ENCODE results near the gene RNF168.
A peak's percentile ranks its signal among the peaks of the same experiment; 100 is the strongest.

RNF168 gene

DNA sequence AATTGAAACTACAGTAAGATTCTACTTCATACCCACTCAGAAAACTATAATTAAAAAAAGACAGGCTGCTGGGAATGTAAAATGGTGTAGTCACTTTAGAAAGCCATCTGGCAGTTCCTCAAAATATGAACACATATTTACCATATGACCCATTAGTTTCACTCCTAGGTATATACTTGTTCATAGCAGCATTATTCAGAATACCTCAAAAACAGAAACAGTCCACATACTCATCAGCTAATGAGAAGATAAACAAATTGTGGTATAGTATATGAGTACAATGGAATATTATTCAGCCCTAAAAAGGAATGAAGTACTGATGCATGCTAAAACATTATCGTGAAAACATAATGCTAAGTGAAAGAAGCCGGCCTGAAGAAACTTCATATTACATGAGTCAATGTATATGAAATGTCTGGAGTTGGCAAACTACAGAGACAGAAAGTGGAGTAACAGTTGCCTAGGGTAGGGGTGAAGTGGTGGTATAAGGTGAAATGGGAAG, 41.0 kb upstream of the RNF168 start:
- no peaks in the 10 kb centered on the region for H3K27me3 Mint-ChIP-seq (ENCODE audit: low read depth)
- no peak overlapping the region for H3K27ac Mint-ChIP-seq
- no peak overlapping the region for H3K4me3 Mint-ChIP-seq
- peaks cover 18% of the 10 kb centered on the region for H3K9me3 Mint-ChIP-seq
- TF ChIP-seq, protein P1, sequence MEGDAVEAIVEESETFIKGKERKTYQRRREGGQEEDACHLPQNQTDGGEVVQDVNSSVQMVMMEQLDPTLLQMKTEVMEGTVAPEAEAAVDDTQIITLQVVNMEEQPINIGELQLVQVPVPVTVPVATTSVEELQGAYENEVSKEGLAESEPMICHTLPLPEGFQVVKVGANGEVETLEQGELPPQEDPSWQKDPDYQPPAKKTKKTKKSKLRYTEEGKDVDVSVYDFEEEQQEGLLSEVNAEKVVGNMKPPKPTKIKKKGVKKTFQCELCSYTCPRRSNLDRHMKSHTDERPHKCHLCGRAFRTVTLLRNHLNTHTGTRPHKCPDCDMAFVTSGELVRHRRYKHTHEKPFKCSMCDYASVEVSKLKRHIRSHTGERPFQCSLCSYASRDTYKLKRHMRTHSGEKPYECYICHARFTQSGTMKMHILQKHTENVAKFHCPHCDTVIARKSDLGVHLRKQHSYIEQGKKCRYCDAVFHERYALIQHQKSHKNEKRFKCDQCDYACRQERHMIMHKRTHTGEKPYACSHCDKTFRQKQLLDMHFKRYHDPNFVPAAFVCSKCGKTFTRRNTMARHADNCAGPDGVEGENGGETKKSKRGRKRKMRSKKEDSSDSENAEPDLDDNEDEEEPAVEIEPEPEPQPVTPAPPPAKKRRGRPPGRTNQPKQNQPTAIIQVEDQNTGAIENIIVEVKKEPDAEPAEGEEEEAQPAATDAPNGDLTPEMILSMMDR (IDR thresholded peaks at IDR 0.05; ENCODE audit: unreplicated experiment in 3 of 3): no peak
- no peaks in the 10 kb centered on the region for H3K4me1 Mint-ChIP-seq
- H3K36me3 Mint-ChIP-seq (ENCODE audit: low read depth): peaks cover 10% of the 10 kb centered on the region

DNA sequence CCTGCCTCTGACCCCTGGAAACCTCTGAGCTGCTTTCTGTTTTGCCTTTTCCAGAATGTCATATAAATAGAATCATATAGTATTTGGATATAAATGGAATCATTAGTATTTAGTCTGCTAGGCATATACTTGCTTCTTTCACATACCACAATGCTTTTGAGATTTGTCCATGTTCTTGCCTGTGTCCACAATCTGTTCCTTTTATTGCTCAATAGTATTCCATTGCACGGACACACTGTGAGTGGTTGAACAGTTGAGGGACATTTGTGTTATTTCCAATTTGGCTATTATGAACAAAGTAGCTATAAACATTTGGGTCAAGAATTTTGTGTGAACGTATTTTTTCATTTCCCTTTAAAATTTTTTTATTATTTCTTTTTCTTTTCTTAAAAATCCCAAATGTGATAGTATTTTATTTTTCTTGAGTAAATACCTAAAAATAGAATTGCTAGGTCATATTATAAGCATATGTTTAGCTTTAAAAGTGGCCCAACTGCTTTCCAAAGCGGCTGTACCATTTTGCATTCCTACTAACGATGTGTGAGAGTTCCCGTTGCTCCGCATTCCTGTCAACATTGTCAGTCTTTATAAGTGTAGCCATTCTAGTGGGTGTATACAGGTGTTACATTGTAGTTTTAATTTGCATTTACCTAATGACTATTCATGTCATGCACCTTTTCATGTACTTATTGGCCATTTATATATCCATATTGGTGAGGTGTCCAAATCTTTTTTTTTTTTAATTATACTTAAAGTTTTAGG, 38.3 kb upstream of the RNF168 start:
- TF ChIP-seq, protein P1 (IDR thresholded peaks at IDR 0.05; ENCODE audit: unreplicated experiment in 3 of 3): no peak
- peaks cover 5% of the 10 kb centered on the region for H3K9me3 Mint-ChIP-seq
- H3K27me3 Mint-ChIP-seq (ENCODE audit: low read depth): no peaks in the 10 kb centered on the region
- no peaks in the 10 kb centered on the region for H3K4me1 Mint-ChIP-seq
- no peak overlapping the region for H3K4me3 Mint-ChIP-seq
- no peaks in the 10 kb centered on the region for H3K36me3 Mint-ChIP-seq (ENCODE audit: low read depth)
- H3K27ac Mint-ChIP-seq: no peak overlapping the region

GRCh38 chr3:196537319-196537984, 33.9 kb upstream of the RNF168 start:
- TF ChIP-seq, protein P1 (IDR thresholded peaks at IDR 0.05; ENCODE audit: unreplicated experiment in 3 of 3): peak; percentile 40 to 57 (median 54)
- Mint-ChIP-seq H3K4me3 (no peak overlapping the region), H3K9me3 (peaks cover 2% of the 10 kb centered on the region), H3K4me1 (no peaks in the 10 kb centered on the region), H3K27me3 (ENCODE audit: low read depth) (peaks cover 17% of the 10 kb centered on the region), H3K36me3 (ENCODE audit: low read depth) (no peaks in the 10 kb centered on the region), H3K27ac (no peak overlapping the region)

- TF ChIP-seq, protein P1 (IDR thresholded peaks at IDR 0.05; ENCODE audit: unreplicated experiment in 3 of 3): no peak
- Mint-ChIP-seq H3K4me3 (no peak overlapping the region), H3K4me1 (no peaks in the 10 kb centered on the region), H3K27ac (no peak overlapping the region), H3K27me3 (ENCODE audit: low read depth) (peaks cover 32% of the 10 kb centered on the region), H3K9me3 (peaks cover 11% of the 10 kb centered on the region), H3K36me3 (ENCODE audit: low read depth) (peaks cover 5% of the 10 kb centered on the region)
These were observed 29.7 kb upstream of the RNF168 start for GRCh38 chr3:196533260-196533681.

DNA sequence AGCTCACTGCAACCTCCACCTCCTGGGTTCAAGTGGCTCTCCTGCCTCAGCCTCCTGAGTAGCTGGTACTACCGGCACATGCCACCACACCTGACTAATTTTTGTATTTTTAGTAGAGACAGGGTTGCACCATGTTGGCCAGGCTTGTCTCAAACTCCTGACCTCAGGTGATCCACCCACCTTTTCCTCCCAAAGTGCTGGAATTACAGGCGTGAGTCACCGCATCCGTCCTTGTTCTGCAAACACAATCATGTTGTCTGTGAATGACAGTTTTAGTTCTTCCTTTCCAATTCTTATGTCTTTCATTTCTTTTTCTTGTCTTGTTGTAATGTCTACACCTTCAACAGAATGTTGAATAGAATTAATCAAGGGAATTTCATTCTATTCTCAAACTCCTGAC, 27.9 kb upstream of the RNF168 start:
- H3K4me1 Mint-ChIP-seq: no peaks in the 10 kb centered on the region
- no peak overlapping the region for H3K4me3 Mint-ChIP-seq
- peaks cover 5% of the 10 kb centered on the region for H3K36me3 Mint-ChIP-seq (ENCODE audit: low read depth)
- TF ChIP-seq, protein P1 (IDR thresholded peaks at IDR 0.05; ENCODE audit: unreplicated experiment in 3 of 3): no peak
- H3K27me3 Mint-ChIP-seq (ENCODE audit: low read depth): peaks cover 36% of the 10 kb centered on the region
- H3K27ac Mint-ChIP-seq: no peak overlapping the region
- peaks cover 11% of the 10 kb centered on the region for H3K9me3 Mint-ChIP-seq

Data from nephron (organoid).